ENCODE data around the gene SPATA17.

Gene SPATA17

GRCh38 chr1:217861658-217862057 lies 230.5 kb downstream of the SPATA17 start:
- no peak for DNase-seq

- DNase-seq: no peak
These were observed 236.4 kb downstream of the SPATA17 start for GRCh38 chr1:217867446-217867995.

- DNase-seq: no peak
These were observed 240.8 kb downstream of the SPATA17 start for GRCh38 chr1:217871955-217872354.

GRCh38 chr1:217875229-217875628 lies 244.1 kb downstream of the SPATA17 start:
- DNase-seq: no peak

- no peak for DNase-seq
These were observed 245.3 kb downstream of the SPATA17 start for GRCh38 chr1:217876401-217876800.

GRCh38 chr1:217876896-217877295 lies 245.8 kb downstream of the SPATA17 start:
- DNase-seq: no peak

- DNase-seq: no peak
These were observed 250.0 kb downstream of the SPATA17 start for GRCh38 chr1:217881131-217881543.

GRCh38 chr1:217881607-217882332 lies 250.6 kb downstream of the SPATA17 start:
- no peak for DNase-seq

- DNase-seq: no peak
These were observed 254.0 kb downstream of the SPATA17 start for GRCh38 chr1:217885181-217885580.

GRCh38 chr1:217888328-217888727 lies 257.2 kb downstream of the SPATA17 start:
- no peak for DNase-seq

GRCh38 chr1:217889401-217889800 lies 258.3 kb downstream of the SPATA17 start:
- no peak for DNase-seq

- no peak for DNase-seq
These were observed 260.8 kb downstream of the SPATA17 start for GRCh38 chr1:217891966-217892365.

GRCh38 chr1:217892750-217893149 lies 261.6 kb downstream of the SPATA17 start:
- peak; percentile 21 for DNase-seq

GRCh38 chr1:217895841-217896240 lies 264.7 kb downstream of the SPATA17 start:
- DNase-seq: no peak

GRCh38 chr1:217896490-217896889 lies 265.3 kb downstream of the SPATA17 start:
- DNase-seq: no peak

- no peak for DNase-seq
These were observed 266.0 kb downstream of the SPATA17 start for GRCh38 chr1:217897100-217897499.

GRCh38 chr1:217899614-217900013 lies 268.5 kb downstream of the SPATA17 start:
- DNase-seq: no peak

GRCh38 chr1:217907504-217907903 lies 276.4 kb downstream of the SPATA17 start:
- peak; percentile 32 for DNase-seq

GRCh38 chr1:217910203-217910602 lies 279.1 kb downstream of the SPATA17 start:
- no peak for DNase-seq

- no peak for DNase-seq
These were observed 279.7 kb downstream of the SPATA17 start for GRCh38 chr1:217910791-217911320.

GRCh38 chr1:217911908-217912307 lies 280.8 kb downstream of the SPATA17 start:
- no peak for DNase-seq

GRCh38 chr1:217917281-217917887 lies 286.2 kb downstream of the SPATA17 start:
- no peak for DNase-seq

- no peak for DNase-seq
These were observed 288.7 kb downstream of the SPATA17 start for GRCh38 chr1:217919683-217920388.
